Renal cortex interstitium (tissue), 15 donors: ENCODE measurements around the gene TAPT1. TPM values are rescaled to one million over a fixed set of nuclear protein-coding genes. Genes with fewer than 3 reads are reported as not detected.
"Not testable (repeated sequence)": the region's sequence is repeated elsewhere in the genome, so short reads cannot be mapped to it uniquely, and the experiment has no call there.

Source experiments
- DNase-seq, 11 donors: peaks; one replicate each; pipeline ENCODE4 v3.0.0-alpha.2; 2013; ENCODE audit warnings: low read depth in 9 of 11, low spot score in 4 of 11; ENCODE audit errors: extremely low read depth in 1 of 11
- long read RNA-seq, 16 experiments: transcript quantifications; one replicate each; lab custom pipeline, GENCODE V29; 2026
- polyA plus RNA-seq, 3 donors: library from polyadenylated mRNA; unstranded; fragments of 120-200 nt; gene quantifications; one replicate each; pipeline ENCODE4 v1.2.1, GENCODE V29; 2013; ENCODE audit not compliant: insufficient read length in 3 of 3

The TAPT1 gene
- polyA plus RNA-seq, result 10 to 100 TPM; 31.9 to 46.5 (median 38.2) TPM
- long read RNA-seq, donor 1, full-length matches to known transcripts, result 1 of 1 reads
- long read RNA-seq, donor 1, partial matches to known transcripts, result 0 of 1 reads
- long read RNA-seq, donor 1, other reads (novel, unspliced or antisense), result 0 of 1 reads
- long read RNA-seq, donor 2, full-length matches to known transcripts, result 3 of 3 reads
- long read RNA-seq, donor 2, partial matches to known transcripts, result 0 of 3 reads
- long read RNA-seq, donor 2, other reads (novel, unspliced or antisense), result 0 of 3 reads
- long read RNA-seq, donor 3, full-length matches to known transcripts, result 6 of 6 reads
- long read RNA-seq, donor 3, partial matches to known transcripts, result 0 of 6 reads
- long read RNA-seq, donor 3, other reads (novel, unspliced or antisense), result 0 of 6 reads
- long read RNA-seq, donor 4, full-length matches to known transcripts, result 2 of 2 reads
- long read RNA-seq, donor 4, partial matches to known transcripts, result 0 of 2 reads
- long read RNA-seq, donor 4, other reads (novel, unspliced or antisense), result 0 of 2 reads
- long read RNA-seq, donor 5, result 0 reads
- long read RNA-seq, donor 6, full-length matches to known transcripts, result 4 of 13 reads
- long read RNA-seq, donor 6, partial matches to known transcripts, result 9 of 13 reads
- long read RNA-seq, donor 6, other reads (novel, unspliced or antisense), result 0 of 13 reads
- long read RNA-seq, donor 7, full-length matches to known transcripts, result 2 of 2 reads
- long read RNA-seq, donor 7, partial matches to known transcripts, result 0 of 2 reads
- long read RNA-seq, donor 7, other reads (novel, unspliced or antisense), result 0 of 2 reads
- long read RNA-seq, donor 8, result 0 reads
- long read RNA-seq, donor 9, full-length matches to known transcripts, result 1 of 1 reads
- long read RNA-seq, donor 9, partial matches to known transcripts, result 0 of 1 reads
- long read RNA-seq, donor 9, other reads (novel, unspliced or antisense), result 0 of 1 reads
- long read RNA-seq, donor 10, full-length matches to known transcripts, result 4 of 4 reads
- long read RNA-seq, donor 10, partial matches to known transcripts, result 0 of 4 reads
- long read RNA-seq, donor 10, other reads (novel, unspliced or antisense), result 0 of 4 reads
- long read RNA-seq, donor 11, full-length matches to known transcripts, result 2 of 2 reads
- long read RNA-seq, donor 11, partial matches to known transcripts, result 0 of 2 reads
- long read RNA-seq, donor 11, other reads (novel, unspliced or antisense), result 0 of 2 reads
- long read RNA-seq, donor 12, result 0 reads
- long read RNA-seq, donor 13, result 0 reads
- long read RNA-seq, donor 14, partial matches to known transcripts, result 0 of 1 reads
- long read RNA-seq, donor 14, other reads (novel, unspliced or antisense), result 0 of 1 reads
- long read RNA-seq, donor 15, full-length matches to known transcripts, result 4 of 4 reads
- long read RNA-seq, donor 15, partial matches to known transcripts, result 0 of 4 reads
- long read RNA-seq, donor 15, other reads (novel, unspliced or antisense), result 0 of 4 reads
- long read RNA-seq, donor 16, full-length matches to known transcripts, result 9 of 14 reads
- long read RNA-seq, donor 16, partial matches to known transcripts, result 5 of 14 reads
- long read RNA-seq, donor 16, other reads (novel, unspliced or antisense), result 0 of 14 reads

- peak in 8 of 11 donors; percentile 31 to 74 (median 55) for DNase-seq
Measured at GRCh38 chr4:16225863-16226815, at the start of gene TAPT1. TSS of gene TAPT1 (minus strand) at chr4:16226471. CDS start at chr4:16226457, 14 bp downstream.

DNA sequence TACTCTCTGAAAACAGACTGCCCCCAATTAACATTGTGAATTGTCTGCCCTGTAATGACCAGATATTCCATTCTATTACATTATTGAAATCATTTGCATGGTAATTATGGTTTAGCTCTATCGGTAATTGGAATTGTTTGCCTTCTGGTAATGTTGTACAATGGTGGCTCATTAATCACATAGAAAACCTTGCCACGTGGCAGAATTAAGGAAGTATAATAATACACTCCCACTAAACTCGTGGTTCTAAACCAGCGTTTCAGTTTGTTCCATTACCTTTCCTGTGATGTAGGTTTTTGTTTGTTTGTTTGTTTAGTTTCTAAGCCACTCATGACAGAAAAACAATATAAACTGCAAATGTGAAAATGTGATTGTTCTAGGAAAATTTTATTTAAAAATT lies 45.1 kb upstream of the TAPT1 start:
- no peak for DNase-seq

DNA sequence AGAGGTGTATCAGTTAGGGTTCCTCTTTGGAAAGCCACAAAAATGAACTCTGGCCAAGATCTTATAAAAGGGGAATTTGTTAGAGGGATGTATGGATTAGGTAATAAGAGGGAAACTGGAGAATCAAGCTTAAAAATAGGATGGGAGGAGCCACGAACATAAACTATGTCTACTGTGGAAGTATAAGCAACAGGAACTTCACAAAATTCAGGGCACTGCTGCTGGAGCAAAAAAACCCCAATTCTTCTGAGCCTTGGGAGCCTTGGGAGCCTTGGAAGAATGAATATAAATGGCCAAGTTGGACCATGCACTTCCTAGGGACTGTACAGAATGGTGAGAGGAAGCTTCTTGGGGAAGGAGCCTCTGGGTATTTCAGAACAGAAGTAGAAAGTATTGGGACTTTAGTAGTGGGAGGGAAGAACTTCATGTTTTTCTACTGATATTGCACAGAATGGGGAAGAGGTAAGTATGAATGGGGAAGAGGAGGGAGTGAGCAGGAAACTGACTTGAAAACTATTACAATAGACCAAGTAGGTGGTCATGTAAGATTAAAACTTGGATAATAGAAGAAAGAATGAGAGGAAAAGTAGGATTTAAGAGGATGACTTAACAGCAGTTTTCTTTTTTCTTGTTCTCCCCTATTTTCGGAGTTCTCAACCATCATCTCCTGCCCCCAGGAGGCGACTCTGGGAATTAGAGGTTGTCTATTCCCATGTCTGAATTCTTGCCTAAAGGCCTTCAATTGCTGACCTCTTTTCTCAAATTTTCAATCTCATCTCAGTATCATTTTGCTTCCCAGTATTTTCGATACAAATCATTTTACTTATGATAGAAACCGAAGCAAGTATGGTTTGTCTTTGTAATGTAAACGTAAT lies 44.4 kb upstream of the TAPT1 start:
- DNase-seq, result no peak

DNA sequence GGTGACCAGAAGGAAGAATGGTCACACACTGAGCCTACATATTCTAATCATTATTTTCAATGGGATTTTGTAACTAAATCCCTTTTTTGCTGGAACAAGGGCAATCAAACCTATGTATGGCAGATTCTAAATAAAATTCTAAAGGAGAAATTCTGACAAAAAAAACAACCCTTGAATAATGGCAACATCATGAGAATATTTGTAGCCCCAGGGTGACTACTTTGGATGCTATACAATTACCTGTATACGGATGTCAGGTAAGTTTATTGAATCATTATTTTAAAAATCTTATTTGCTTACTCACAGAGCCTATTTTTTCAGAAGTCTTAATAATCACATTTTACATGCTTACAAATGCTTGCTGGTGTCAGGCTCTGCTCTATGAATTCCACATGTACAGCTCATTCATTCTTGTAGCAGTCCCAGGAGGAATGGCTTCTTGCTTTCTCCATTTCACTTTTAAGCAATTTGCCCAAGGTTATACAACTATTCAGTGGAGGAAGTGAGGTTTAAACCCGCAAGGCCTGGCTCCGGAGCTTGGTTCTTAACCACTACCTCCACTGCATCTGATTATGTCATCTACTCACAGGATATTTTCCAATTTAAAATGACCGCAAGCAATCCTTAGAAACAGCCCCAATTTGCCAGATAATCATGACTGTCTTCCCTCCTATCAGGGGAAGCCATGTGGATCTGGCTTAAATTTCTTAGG lies 43.6 kb upstream of the TAPT1 start:
- not testable (repeated sequence) for DNase-seq

DNA sequence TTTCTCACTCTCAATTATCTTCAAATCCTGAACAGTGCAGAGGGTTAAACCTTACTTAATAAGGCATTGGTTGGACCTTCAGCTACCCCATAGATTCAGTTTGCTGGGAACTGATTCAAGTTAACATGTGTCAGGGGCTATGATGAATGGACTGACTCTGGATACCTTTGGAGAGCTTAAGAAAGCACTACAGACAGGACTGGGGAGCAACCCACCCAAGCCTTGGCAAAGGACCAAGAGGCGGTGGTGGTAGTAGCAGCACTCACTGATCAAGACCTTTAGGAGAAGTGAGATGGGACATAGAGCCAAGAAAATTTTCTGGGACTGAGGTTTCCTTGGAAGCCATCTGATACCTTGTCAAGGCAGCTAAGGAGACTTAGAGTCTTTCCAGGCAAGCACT lies 43.0 kb upstream of the TAPT1 start:
- no peak for DNase-seq

GRCh38 chr4:16268290-16268689 lies 42.0 kb upstream of the TAPT1 start:
- no peak for DNase-seq

- DNase-seq, result no peak
Measured at GRCh38 chr4:16267639-16268038, 41.4 kb upstream of the TAPT1 start.

DNA sequence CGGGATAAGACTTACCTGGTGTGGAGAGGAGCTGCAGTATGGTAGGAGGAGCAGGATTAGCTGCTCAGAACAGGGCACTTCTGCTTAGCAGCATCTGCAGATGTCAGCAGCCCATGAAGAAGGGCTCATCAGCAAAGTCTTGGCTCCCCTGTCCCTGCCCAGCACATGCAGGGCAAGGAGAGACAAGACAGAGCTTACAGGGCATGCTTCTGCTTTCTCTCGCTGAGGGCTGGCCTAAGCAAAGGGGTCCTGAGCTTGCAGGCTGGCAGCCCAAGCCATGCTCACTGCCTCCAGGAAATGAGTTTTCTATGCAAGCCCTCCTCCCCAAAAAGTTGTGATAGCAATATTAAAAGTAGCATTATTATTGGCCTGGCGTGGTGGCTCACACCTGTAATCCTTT lies 39.5 kb upstream of the TAPT1 start:
- DNase-seq, result no peak

DNA sequence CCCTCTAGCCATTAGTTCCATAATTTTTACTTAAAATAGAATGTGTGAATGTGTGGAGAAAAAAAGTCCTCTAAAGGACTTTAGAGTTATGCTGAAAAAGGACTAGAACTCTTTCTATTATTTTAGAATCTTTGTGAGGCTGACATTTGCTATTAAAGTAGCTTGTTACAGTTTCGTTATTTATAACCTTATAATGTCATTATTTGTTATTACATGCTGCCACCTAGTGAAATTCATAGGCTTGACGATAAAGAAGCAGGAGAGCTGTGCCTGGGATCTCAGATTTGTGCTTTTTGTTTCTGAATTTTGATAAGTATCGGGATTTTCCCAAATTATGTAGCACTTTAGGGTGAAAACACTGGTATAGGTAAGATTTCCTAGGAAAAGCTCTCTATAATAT lies 38.5 kb upstream of the TAPT1 start:
- DNase-seq, result peak in 10 of 11 donors; percentile 10 to 30 (median 22)

DNA sequence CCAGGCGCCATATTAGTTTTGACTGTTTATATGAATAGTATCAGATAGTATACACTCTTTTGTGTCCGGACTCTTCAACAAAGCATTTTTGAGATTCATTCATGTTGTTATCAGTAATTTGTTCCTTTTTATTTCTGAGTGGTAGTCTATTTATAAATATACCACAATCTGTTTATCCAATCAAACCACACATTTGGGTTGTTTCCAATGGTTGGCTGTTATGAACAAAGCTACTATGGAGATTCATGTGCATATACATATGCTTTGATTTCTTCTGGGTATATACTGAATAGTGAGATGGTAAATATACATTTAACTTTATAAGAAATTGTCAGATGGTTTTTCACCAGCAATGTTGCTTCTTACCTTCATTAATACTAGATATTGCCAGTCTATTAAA lies 36.8 kb upstream of the TAPT1 start:
- DNase-seq, result no peak

DNA sequence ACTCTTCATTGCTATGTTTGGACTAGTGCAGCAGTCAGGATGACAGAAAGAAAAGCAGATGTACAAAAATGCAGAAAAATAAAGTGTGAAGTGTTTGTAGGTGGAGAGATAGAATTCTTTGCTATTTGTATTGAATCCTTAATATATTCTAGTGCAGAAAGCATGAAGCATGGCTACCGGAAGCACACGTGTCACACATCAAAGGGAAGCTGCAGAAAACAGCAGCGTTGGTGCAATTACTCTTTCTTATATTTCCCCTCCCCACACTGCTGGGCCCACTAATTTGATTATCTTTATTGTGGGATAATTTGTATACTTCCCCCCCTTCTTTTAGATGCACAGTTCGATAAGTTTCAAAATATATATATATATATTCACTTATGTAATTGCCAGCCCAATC lies 35.9 kb upstream of the TAPT1 start:
- DNase-seq, result no peak

- no peak for DNase-seq
Measured at GRCh38 chr4:16261313-16261878, 35.1 kb upstream of the TAPT1 start.

DNA sequence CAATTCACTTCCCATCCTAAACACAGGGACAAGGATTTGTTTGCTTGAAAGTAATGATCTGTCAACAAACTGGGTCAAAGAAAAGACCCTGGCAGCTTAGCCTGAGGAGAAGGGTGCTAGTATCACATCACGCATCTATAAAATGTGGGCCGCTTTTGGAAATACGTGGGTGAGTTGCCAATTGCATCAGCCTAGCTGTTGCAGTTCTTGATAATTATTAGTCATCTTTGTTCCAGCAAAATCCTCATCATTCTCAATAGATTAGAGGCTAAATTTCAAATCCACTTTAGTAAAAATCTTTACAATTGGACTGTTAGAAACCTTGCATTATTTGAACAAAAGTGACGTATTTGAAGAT lies 33.6 kb upstream of the TAPT1 start:
- DNase-seq, result no peak

DNA sequence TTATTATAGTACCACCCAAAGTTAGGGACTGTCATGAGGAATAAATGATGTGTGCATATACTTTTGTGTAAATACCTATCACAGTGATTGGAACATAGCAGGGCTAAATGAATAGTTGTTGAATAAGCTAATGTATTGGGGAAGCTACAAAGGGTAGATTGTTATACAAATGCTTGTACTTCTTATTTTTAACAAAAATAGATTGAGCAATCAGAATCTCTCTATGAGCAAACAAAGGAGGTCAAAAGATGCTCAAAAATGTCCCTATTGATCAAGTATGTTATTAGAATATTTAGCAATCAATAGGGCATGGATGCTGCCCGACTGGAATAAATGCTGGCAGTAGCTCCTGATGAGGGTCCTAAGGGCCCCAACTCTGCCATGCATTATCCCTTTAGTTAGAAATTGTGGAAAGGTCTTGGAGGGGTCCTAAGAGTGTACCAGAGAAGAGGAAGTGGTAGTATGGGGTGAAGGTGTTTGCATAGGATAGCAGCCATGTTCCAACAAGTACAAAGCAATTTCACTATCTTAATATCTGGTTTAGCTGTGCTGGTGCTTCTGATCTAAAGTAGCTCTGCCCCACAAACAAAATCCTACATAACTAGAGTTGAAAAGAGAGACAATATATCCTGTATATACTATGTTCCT lies 33.1 kb upstream of the TAPT1 start:
- no peak for DNase-seq

DNA sequence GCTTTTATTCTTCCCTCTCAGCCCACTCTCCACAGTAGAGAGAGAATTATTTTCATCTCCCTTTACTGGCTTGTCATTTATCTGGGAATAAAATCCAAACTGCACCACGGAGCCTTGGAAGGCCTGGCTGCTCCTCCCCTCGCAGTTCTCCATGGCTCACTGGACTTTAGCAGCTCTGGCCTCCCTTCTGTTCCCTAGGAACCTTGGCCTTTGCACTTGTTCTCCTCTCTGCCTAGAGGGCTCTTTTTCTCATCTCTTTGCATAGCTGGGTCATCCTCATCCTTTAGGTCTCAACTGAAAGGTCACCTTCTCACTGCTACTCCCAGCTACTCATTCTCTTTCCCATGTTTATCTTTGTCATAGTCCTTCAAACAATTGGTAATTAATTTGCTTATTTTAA lies 31.3 kb upstream of the TAPT1 start:
- DNase-seq, result no peak
